ENCODE results near the gene CERS6. TPM values are rescaled to one million over a fixed set of nuclear protein-coding genes. Genes with fewer than 3 reads are reported as not detected.
"Not testable (repeated sequence)": the region's sequence is repeated elsewhere in the genome, so short reads cannot be mapped to it uniquely, and the experiment has no call there.

Gene CERS6
- total RNA-seq, 4 donors from 2014 or later, result 45.0 to 61.2 (median 56.4) TPM

GRCh38 chr2:168787782-168788376 lies 331.8 kb downstream of the CERS6 start:
- 85% methylated on average over 1 of the region's 1 CpG; no CpG with 5 or more reads in 1 of the 2 donors for WGBS, 2 donors (ENCODE audit: low coverage in 1 of 2)
- Histone ChIP-seq H3K27me3 (no peaks in the 10 kb centered on the region), H3K27ac (no peak overlapping the region), H3K36me3 (no peaks in the 10 kb centered on the region), H3K4me3 (no peak overlapping the region), H3K4me1 (no peaks in the 10 kb centered on the region), H3K9me3 (no peaks in the 10 kb centered on the region)
- TF ChIP-seq POLR2AphosphoS5 (IDR thresholded peaks at IDR 0.05) (no peak), POLR2A (IDR thresholded peaks at IDR 0.05) (no peak), EP300 (IDR thresholded peaks at IDR 0.05) (no peak), CTCF (IDR thresholded peaks at IDR 0.05) (no peak)
- no peak for ATAC-seq

DNA sequence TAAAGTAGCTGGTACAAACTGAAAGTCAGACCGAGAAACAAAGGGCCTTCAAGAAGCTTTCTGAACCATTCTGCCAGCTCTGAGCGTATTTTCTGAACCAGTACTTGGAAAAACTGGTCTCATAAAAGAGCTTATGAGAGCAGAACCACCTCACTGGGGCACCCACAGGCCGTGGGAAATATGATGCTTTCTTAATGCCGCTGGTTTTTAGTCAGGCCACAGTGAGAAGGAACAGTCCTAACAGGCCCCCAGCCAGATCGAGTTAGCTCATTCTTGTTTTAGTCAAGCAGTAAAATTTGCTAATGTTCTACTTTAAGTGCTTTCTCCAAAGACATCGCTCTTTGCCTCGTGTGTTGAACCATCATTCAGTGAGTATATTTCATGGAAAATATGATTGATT lies 333.7 kb downstream of the CERS6 start:
- Histone ChIP-seq H3K27me3 (no peaks in the 10 kb centered on the region), H3K27ac (no peak overlapping the region), H3K4me3 (no peak overlapping the region), H3K9me3 (no peaks in the 10 kb centered on the region), H3K4me1 (no peaks in the 10 kb centered on the region), H3K36me3 (no peaks in the 10 kb centered on the region)
- TF ChIP-seq EP300 (IDR thresholded peaks at IDR 0.05) (no peak), POLR2AphosphoS5 (IDR thresholded peaks at IDR 0.05) (no peak), POLR2A (IDR thresholded peaks at IDR 0.05) (no peak), CTCF (IDR thresholded peaks at IDR 0.05) (no peak)
- ATAC-seq, result no peak
- WGBS, 2 donors (ENCODE audit: low coverage in 1 of 2), result 64 to 69% methylated on average over 5 to 7 of the region's 7 CpGs

- Histone ChIP-seq H3K4me3 (no peak overlapping the region), H3K9me3 (no peaks in the 10 kb centered on the region), H3K4me1 (no peaks in the 10 kb centered on the region), H3K27ac (no peak overlapping the region), H3K36me3 (no peaks in the 10 kb centered on the region), H3K27me3 (no peaks in the 10 kb centered on the region)
- 80 to 81% methylated on average over 5 of the region's 5 CpGs for WGBS, 2 donors (ENCODE audit: low coverage in 1 of 2)
- TF ChIP-seq POLR2A (IDR thresholded peaks at IDR 0.05), result no peak
- no peak for TF ChIP-seq POLR2AphosphoS5 (IDR thresholded peaks at IDR 0.05)
- TF ChIP-seq CTCF (IDR thresholded peaks at IDR 0.05), result no peak
- TF ChIP-seq EP300 (IDR thresholded peaks at IDR 0.05), result no peak
- peak; percentile 36 for ATAC-seq
Measured at GRCh38 chr2:168790226-168790902, 334.3 kb downstream of the CERS6 start.

DNA sequence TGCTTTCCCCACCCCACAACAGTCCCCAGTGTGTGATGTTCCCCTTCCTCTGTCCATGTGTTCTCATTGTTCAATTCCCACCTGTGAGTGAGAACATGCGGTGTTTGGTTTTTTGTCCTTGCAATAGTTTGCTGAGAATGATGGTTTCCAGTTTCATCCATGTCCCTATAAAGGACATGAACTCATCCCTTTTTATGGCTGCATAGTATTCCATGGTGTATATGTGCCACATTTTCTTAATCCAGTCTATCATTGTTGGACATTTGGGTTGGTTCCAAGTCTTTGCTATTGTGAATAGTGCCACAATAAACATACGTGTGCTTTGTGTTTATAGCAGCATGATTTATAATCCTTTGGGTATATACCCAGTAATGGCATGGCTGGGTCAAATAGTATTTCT lies 335.1 kb downstream of the CERS6 start:
- not testable (repeated sequence) for ATAC-seq, H3K4me3 ChIP-seq, H3K36me3 ChIP-seq, H3K27me3 ChIP-seq, H3K27ac ChIP-seq, H3K4me1 ChIP-seq, H3K9me3 ChIP-seq
- 69 to 100% methylated on average over 1 to 2 of the region's 2 CpGs for WGBS, 2 donors (ENCODE audit: low coverage in 1 of 2)

DNA sequence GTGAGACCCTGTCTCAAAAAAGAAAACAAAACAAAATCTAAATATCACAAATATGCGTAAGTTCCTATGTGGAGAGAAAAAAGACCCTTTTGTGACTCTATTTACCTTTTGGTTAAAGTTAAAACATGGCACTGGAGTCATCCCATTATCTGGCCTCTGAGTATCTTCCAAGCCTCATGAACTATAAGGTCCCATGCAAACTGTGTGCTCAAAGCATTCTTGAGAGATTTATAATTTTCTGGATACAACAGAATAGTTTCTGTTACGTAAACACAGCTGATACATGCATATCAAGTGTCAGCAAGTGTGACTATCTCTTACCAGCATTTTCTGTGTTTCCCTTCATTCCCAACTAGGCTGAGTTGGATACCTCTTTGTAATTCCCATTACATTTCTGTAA lies 337.5 kb downstream of the CERS6 start:
- Histone ChIP-seq H3K9me3 (no peaks in the 10 kb centered on the region), H3K4me3 (no peak overlapping the region), H3K27ac (no peak overlapping the region), H3K4me1 (no peaks in the 10 kb centered on the region), H3K36me3 (no peaks in the 10 kb centered on the region), H3K27me3 (no peaks in the 10 kb centered on the region)
- WGBS, 2 donors (ENCODE audit: low coverage in 1 of 2), result 45 to 50% methylated on average over 2 of the region's 2 CpGs
- TF ChIP-seq POLR2A (IDR thresholded peaks at IDR 0.05), result no peak
- no peak for TF ChIP-seq POLR2AphosphoS5 (IDR thresholded peaks at IDR 0.05)
- TF ChIP-seq CTCF (IDR thresholded peaks at IDR 0.05), result no peak
- TF ChIP-seq EP300 (IDR thresholded peaks at IDR 0.05), result no peak
- ATAC-seq, result no peak
